Measurements from ENCODE around the gene PNMA6E.

- TF ChIP-seq ZNF446 (CRISPR knock-in tag; IDR thresholded peaks at IDR 0.05), result no peak
- no peak for TF ChIP-seq SMC3 (IDR thresholded peaks at IDR 0.05; ENCODE audit: low read length)
- TF ChIP-seq GABPB1 (CRISPR knock-in tag; IDR thresholded peaks at IDR 0.05), result no peak
- TF ChIP-seq ZEB1 (IDR thresholded peaks at IDR 0.05; ENCODE audit: insufficient replicate concordance, low read depth), result no peak
- TF ChIP-seq MAFK (conservative IDR thresholded peaks at IDR 0.05 in 1 of 2, IDR thresholded peaks at IDR 0.05 in 1 of 2; ENCODE audit: low read length in 2 of 2), result no peak
- no peak for TF ChIP-seq MYC (CRISPR knock-in tag; IDR thresholded peaks at IDR 0.05; ENCODE audit: borderline replicate concordance)
- TF ChIP-seq KLF16 (CRISPR knock-in tag; IDR thresholded peaks at IDR 0.05), result no peak
- no peak for TF ChIP-seq ZNF639 (CRISPR knock-in tag; conservative IDR thresholded peaks at IDR 0.05)
- no peak for TF ChIP-seq MXD3 (CRISPR knock-in tag; IDR thresholded peaks at IDR 0.05)
- no peak for TF ChIP-seq ZSCAN5A (CRISPR knock-in tag; IDR thresholded peaks at IDR 0.05; ENCODE audit: borderline replicate concordance)
- TF ChIP-seq ZHX1 (CRISPR knock-in tag; IDR thresholded peaks at IDR 0.05; ENCODE audit: low read depth), result no peak
Measured at GRCh38 chrX:153374426-153374825, 26.7 kb downstream of the PNMA6E start.

Measured in HepG2 (cell line).